Gastrocnemius medialis (tissue), 4 donors: ENCODE data around the gene MEOX2. TPM values are rescaled to one million over a fixed set of nuclear protein-coding genes. Genes with fewer than 3 reads are reported as not detected.

Experiments
- ATAC-seq, 2 donors: fragments of 150-250 bp; one replicate each; pipeline ENCODE4 v1.9.1; 2016
- DNase-seq, 2 donors: peaks; one replicate each; pipeline ENCODE4 v3.0.0-alpha.2; 2019
- H3K27ac ChIP-seq, 4 donors: fragments of 200-600 bp; sonication (generic); 1 replicate in 1 of 4; 2 replicates in 3 of 4; pipeline ENCODE4 v1.5.1; 2016 to 2018; ENCODE audit warnings: mild to moderate bottlenecking in 2 of 4, moderate library complexity in 1 of 4
- H3K27me3 ChIP-seq, 3 donors: fragments of 200-600 bp; sonication (generic) in 2 of 3; 1 replicate in 1 of 3; 2 replicates in 2 of 3; pipeline versions ENCODE4 v1.5.1 to v1.6.0; 2016 to 2019; ENCODE audit warnings: mild to moderate bottlenecking in 1 of 3, moderate library complexity in 1 of 3
- H3K36me3 ChIP-seq, 2 donors: fragments of 200-600 bp; sonication (generic) in 1 of 2; one replicate each; pipeline ENCODE4 v1.5.1; 2017 to 2018
- H3K4me1 ChIP-seq, 2 donors: fragments of 200-600 bp; sonication (generic) in 1 of 2; one replicate each; pipeline ENCODE4 v1.5.1; 2016 to 2017; ENCODE audit warnings: mild to moderate bottlenecking in 2 of 2
- H3K4me3 ChIP-seq, 4 donors: fragments of 200-600 bp; sonication (generic) in 3 of 4; 1 replicate in 1 of 4; 2 replicates in 3 of 4; pipeline ENCODE4 v1.5.1; 2016 to 2019; ENCODE audit warnings: mild to moderate bottlenecking in 2 of 4
- H3K9me3 ChIP-seq, 3 donors: fragments of 200-600 bp; sonication (generic) in 2 of 3; 1 replicate in 1 of 3; 2 replicates in 2 of 3; pipeline ENCODE4 v1.5.1; 2016 to 2019
- CTCF ChIP-seq, 5 experiments: fragments of 450-650 bp in 3 of 5; fragments of 200-600 bp in 2 of 5; sonication (generic) in 2 of 5; IDR thresholded peaks in 4 of 5; conservative IDR thresholded peaks in 1 of 5; 1 replicate in 4 of 5; 2 replicates in 1 of 5; pipeline ENCODE4 v1.5.1; 2016 to 2019; ENCODE audit warnings: antibody characterized with exemption in 5 of 5, mild to moderate bottlenecking in 3 of 5, moderate library complexity in 3 of 5
- POLR2A ChIP-seq, 2 donors: fragments of 450-650 bp; IDR thresholded peaks; one replicate each; pipeline ENCODE4 v1.6.1; 2017; ENCODE audit warnings: antibody characterized with exemption in 2 of 2, mild to moderate bottlenecking in 2 of 2, moderate library complexity in 2 of 2
- in situ Hi-C, 4 donors: fragments of 200-750 bp; cut with MboI; loops; one replicate each; pipeline versions ENCODE4 v1.15.0 to v1.8.0; 2017; ENCODE audit warnings: low sequenced_read_pairs in 4 of 4
- intact Hi-C: fragments of 100-400 bp; cut with DNase I; formaldehyde crosslinking; loops from one replicate; pipeline ENCODE4 v1.15.1; 2023; ENCODE audit warnings: low total_unique reads
- total RNA-seq, 4 donors: library from RNA; depleted of rRNA; stranded (reverse); fragments of >200 nt; gene quantifications; one replicate each; pipeline versions ENCODE4 v1.1.0 to v1.2.3, GENCODE V29; 2016

The MEOX2 gene
- total RNA-seq, 4 donors from 2014 or later, result 4.3 to 16.2 (median 7.3) TPM

- DNase-seq (no peak), ATAC-seq (peak in 1 of 2 donors; percentile 62)
- in situ Hi-C loops (no loop called here), intact Hi-C loops (no loop called here)
- Histone ChIP-seq H3K4me3 (no peak overlapping the region), H3K27ac (peak overlapping the region in 1 of 4 donors; percentile 3), H3K4me1 (no peaks in the 10 kb centered on the region), H3K9me3 (peaks cover 0 to 5% (median 0%) of the 10 kb centered on the region in 3 donors), H3K27me3 (no peaks in the 10 kb centered on the region), H3K36me3 (no peaks in the 10 kb centered on the region)
- TF ChIP-seq POLR2A (IDR thresholded peaks at IDR 0.05), result no peak
- TF ChIP-seq CTCF (IDR thresholded peaks at IDR 0.05 in 4 of 5, conservative IDR thresholded peaks at IDR 0.05 in 1 of 5), result no peak
These were observed 103.7 kb downstream of the MEOX2 start for GRCh38 chr7:15582773-15583172.

- H3K27ac ChIP-seq, result peak overlapping the region in 2 of 4 donors; percentile 14 to 28
- H3K4me3 ChIP-seq, result no peak overlapping the region
- no peaks in the 10 kb centered on the region for H3K4me1 ChIP-seq
- no peaks in the 10 kb centered on the region for H3K27me3 ChIP-seq
- intact Hi-C loops (no loop called here), in situ Hi-C loops (no loop called here)
- TF ChIP-seq POLR2A (IDR thresholded peaks at IDR 0.05), result no peak
- TF ChIP-seq CTCF (IDR thresholded peaks at IDR 0.05 in 4 of 5, conservative IDR thresholded peaks at IDR 0.05 in 1 of 5), result no peak
- ATAC-seq (no peak), DNase-seq (no peak)
- peaks cover 0 to 5% (median 0%) of the 10 kb centered on the region in 3 donors for H3K9me3 ChIP-seq
- H3K36me3 ChIP-seq, result no peaks in the 10 kb centered on the region
These were observed 105.0 kb downstream of the MEOX2 start for GRCh38 chr7:15581352-15581951.

- Histone ChIP-seq H3K27ac (peak overlapping the region in 3 of 4 donors; percentile 12 to 28 (median 14)), H3K27me3 (no peaks in the 10 kb centered on the region), H3K4me3 (no peak overlapping the region), H3K36me3 (no peaks in the 10 kb centered on the region), H3K4me1 (no peaks in the 10 kb centered on the region), H3K9me3 (peaks cover 0 to 5% (median 0%) of the 10 kb centered on the region in 3 donors)
- no peak for ATAC-seq
- intact Hi-C loops (no loop called here), in situ Hi-C loops (no loop called here)
- no peak for TF ChIP-seq POLR2A (IDR thresholded peaks at IDR 0.05)
- no peak for TF ChIP-seq CTCF (IDR thresholded peaks at IDR 0.05 in 4 of 5, conservative IDR thresholded peaks at IDR 0.05 in 1 of 5)
- no peak for DNase-seq
These were observed 105.7 kb downstream of the MEOX2 start for GRCh38 chr7:15580604-15581351.

GRCh38 chr7:15577600-15577999 lies 108.9 kb downstream of the MEOX2 start:
- in situ Hi-C loops (no loop called here), intact Hi-C loops (no loop called here)
- Histone ChIP-seq H3K36me3 (no peaks in the 10 kb centered on the region), H3K27me3 (no peaks in the 10 kb centered on the region), H3K4me1 (no peaks in the 10 kb centered on the region), H3K9me3 (no peaks in the 10 kb centered on the region), H3K27ac (no peak overlapping the region), H3K4me3 (no peak overlapping the region)
- TF ChIP-seq CTCF (IDR thresholded peaks at IDR 0.05 in 4 of 5, conservative IDR thresholded peaks at IDR 0.05 in 1 of 5), result no peak
- TF ChIP-seq POLR2A (IDR thresholded peaks at IDR 0.05), result no peak
- ATAC-seq (no peak), DNase-seq (no peak)
